Hepatocyte (in vitro differentiated cells): ENCODE results near the gene MYZAP.

ENCODE experiments used
- EZH2 ChIP-seq: fragments of 200-600 bp; sonication (generic); IDR thresholded peaks from 2 replicates; pipeline ENCODE4 v1.6.1; 2016; ENCODE audit warnings: antibody characterized with exemption, mild to moderate bottlenecking, borderline replicate concordance
- EZH2phosphoT487 ChIP-seq: fragments of 200-600 bp; sonication (generic); IDR thresholded peaks from one replicate; pipeline ENCODE4 v1.6.1; 2018; ENCODE audit warnings: antibody characterized with exemption, mild to moderate bottlenecking, low read depth, moderate library complexity; ENCODE audit not compliant: unreplicated experiment, severe bottlenecking
- TF ChIP-seq, protein P1 (sequence below): fragments of 200-600 bp; sonication (generic); IDR thresholded peaks from 2 replicates; pipeline ENCODE4 v1.5.1; 2016; ENCODE audit warnings: antibody characterized with exemption, mild to moderate bottlenecking; ENCODE audit not compliant: poor library complexity

DNA sequence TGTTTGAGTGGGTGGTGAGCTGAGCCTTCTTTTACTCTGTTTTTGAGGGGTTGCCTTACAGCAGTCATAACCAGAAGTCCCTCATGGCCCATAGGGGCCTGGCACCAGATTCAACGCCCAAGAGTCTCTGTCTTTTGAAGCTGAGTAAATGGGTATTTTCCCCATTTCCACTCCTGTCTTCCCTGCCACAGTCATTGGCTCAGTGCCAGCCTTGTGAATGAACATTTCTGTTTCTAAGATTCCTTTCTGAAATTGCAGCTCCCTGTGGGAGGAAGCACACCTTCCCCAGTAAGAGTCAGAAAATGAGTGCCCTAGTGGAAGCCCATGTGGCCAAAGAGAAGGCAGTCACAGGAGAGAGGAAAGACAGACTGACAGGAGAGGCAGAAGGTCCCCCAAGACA lies 71.1 kb downstream of the MYZAP start:
- TF ChIP-seq, protein P1, sequence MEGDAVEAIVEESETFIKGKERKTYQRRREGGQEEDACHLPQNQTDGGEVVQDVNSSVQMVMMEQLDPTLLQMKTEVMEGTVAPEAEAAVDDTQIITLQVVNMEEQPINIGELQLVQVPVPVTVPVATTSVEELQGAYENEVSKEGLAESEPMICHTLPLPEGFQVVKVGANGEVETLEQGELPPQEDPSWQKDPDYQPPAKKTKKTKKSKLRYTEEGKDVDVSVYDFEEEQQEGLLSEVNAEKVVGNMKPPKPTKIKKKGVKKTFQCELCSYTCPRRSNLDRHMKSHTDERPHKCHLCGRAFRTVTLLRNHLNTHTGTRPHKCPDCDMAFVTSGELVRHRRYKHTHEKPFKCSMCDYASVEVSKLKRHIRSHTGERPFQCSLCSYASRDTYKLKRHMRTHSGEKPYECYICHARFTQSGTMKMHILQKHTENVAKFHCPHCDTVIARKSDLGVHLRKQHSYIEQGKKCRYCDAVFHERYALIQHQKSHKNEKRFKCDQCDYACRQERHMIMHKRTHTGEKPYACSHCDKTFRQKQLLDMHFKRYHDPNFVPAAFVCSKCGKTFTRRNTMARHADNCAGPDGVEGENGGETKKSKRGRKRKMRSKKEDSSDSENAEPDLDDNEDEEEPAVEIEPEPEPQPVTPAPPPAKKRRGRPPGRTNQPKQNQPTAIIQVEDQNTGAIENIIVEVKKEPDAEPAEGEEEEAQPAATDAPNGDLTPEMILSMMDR, result no peak
- no peak for TF ChIP-seq EZH2
- no peak for TF ChIP-seq EZH2phosphoT487
